ENCODE data around the gene NDFIP2. TPM values are rescaled to one million over a fixed set of nuclear protein-coding genes. Genes with fewer than 3 reads are reported as not detected.

Gene NDFIP2
- total RNA-seq, 1 donor from 2014 or later = 22.7 TPM

- Mint-ChIP-seq H3K27ac (ENCODE audit: unreplicated experiment) (no peak overlapping the region), H3K9me3 (no peaks in the 10 kb centered on the region), H3K4me3 (no peak overlapping the region), H3K36me3 (ENCODE audit: low read depth) (peaks cover 3% of the 10 kb centered on the region), H3K4me1 (no peaks in the 10 kb centered on the region), H3K27me3 (ENCODE audit: low read depth) (no peaks in the 10 kb centered on the region)
- no peak for TF ChIP-seq CTCF (conservative IDR thresholded peaks at IDR 0.05)
- no peak for DNase-seq (ENCODE audit: low read depth, low spot score)
These were observed 46.7 kb downstream of the NDFIP2 start for GRCh38 chr13:79527698-79528097.

- Mint-ChIP-seq H3K4me3 (no peak overlapping the region), H3K27ac (ENCODE audit: unreplicated experiment) (no peak overlapping the region), H3K9me3 (no peaks in the 10 kb centered on the region), H3K36me3 (ENCODE audit: low read depth) (peaks cover 3% of the 10 kb centered on the region), H3K4me1 (no peaks in the 10 kb centered on the region), H3K27me3 (ENCODE audit: low read depth) (no peaks in the 10 kb centered on the region)
- no peak for DNase-seq (ENCODE audit: low read depth, low spot score)
- TF ChIP-seq CTCF (conservative IDR thresholded peaks at IDR 0.05) = no peak
These were observed 47.4 kb downstream of the NDFIP2 start for GRCh38 chr13:79528356-79528755.

GRCh38 chr13:79528759-79529191 lies 47.8 kb downstream of the NDFIP2 start:
- Mint-ChIP-seq H3K36me3 (ENCODE audit: low read depth) (peaks cover 3% of the 10 kb centered on the region), H3K4me1 (no peaks in the 10 kb centered on the region), H3K27me3 (ENCODE audit: low read depth) (no peaks in the 10 kb centered on the region), H3K27ac (ENCODE audit: unreplicated experiment) (no peak overlapping the region), H3K9me3 (no peaks in the 10 kb centered on the region), H3K4me3 (no peak overlapping the region)
- DNase-seq (ENCODE audit: low read depth, low spot score) = no peak
- no peak for TF ChIP-seq CTCF (conservative IDR thresholded peaks at IDR 0.05)

- H3K4me1 Mint-ChIP-seq = no peaks in the 10 kb centered on the region
- no peak overlapping the region for H3K4me3 Mint-ChIP-seq
- H3K27me3 Mint-ChIP-seq (ENCODE audit: low read depth) = no peaks in the 10 kb centered on the region
- H3K9me3 Mint-ChIP-seq = no peaks in the 10 kb centered on the region
- H3K27ac Mint-ChIP-seq (ENCODE audit: unreplicated experiment) = no peak overlapping the region
- peaks cover 6% of the 10 kb centered on the region for H3K36me3 Mint-ChIP-seq (ENCODE audit: low read depth)
- no peak for TF ChIP-seq CTCF (conservative IDR thresholded peaks at IDR 0.05)
- no peak for DNase-seq (ENCODE audit: low read depth, low spot score)
These were observed 48.9 kb downstream of the NDFIP2 start for GRCh38 chr13:79529817-79530216.

GRCh38 chr13:79530270-79530669 lies 49.3 kb downstream of the NDFIP2 start:
- H3K4me1 Mint-ChIP-seq = no peaks in the 10 kb centered on the region
- H3K4me3 Mint-ChIP-seq = no peak overlapping the region
- no peak for DNase-seq (ENCODE audit: low read depth, low spot score)
- TF ChIP-seq CTCF (conservative IDR thresholded peaks at IDR 0.05) = no peak
- no peak overlapping the region for H3K27ac Mint-ChIP-seq (ENCODE audit: unreplicated experiment)
- H3K9me3 Mint-ChIP-seq = no peaks in the 10 kb centered on the region
- H3K36me3 Mint-ChIP-seq (ENCODE audit: low read depth) = peaks cover 6% of the 10 kb centered on the region
- no peaks in the 10 kb centered on the region for H3K27me3 Mint-ChIP-seq (ENCODE audit: low read depth)

All from neural crest cell (in vitro differentiated cells).